ENCODE measurements around the gene OLFM2.

Gene OLFM2

GRCh38 chr19:9891609-9892373 is 44.5 kb downstream of the OLFM2 start:
- H3K4me3 ChIP-seq (replicated peaks; ENCODE audit: low read depth, low read length), result no peak overlapping the region
- DNase-seq (ENCODE audit: low read depth), result no peak
- TF ChIP-seq CTCF (IDR thresholded peaks at IDR 0.05; ENCODE audit: low read length, missing control alignments), result no peak

- H3K4me3 ChIP-seq (replicated peaks; ENCODE audit: low read depth, low read length), result no peak overlapping the region
- peak; percentile 53 for DNase-seq (ENCODE audit: low read depth)
- peak; percentile 58 for TF ChIP-seq CTCF (IDR thresholded peaks at IDR 0.05; ENCODE audit: low read length, missing control alignments)
Observed at GRCh38 chr19:9885077-9885552, 51.2 kb downstream of the OLFM2 start.

GRCh38 chr19:9883764-9884163 is 52.6 kb downstream of the OLFM2 start:
- TF ChIP-seq CTCF (IDR thresholded peaks at IDR 0.05; ENCODE audit: low read length, missing control alignments), result no peak
- no peak overlapping the region for H3K4me3 ChIP-seq (replicated peaks; ENCODE audit: low read depth, low read length)
- DNase-seq (ENCODE audit: low read depth), result no peak

GRCh38 chr19:9883231-9883758 is 53.0 kb downstream of the OLFM2 start:
- no peak for DNase-seq (ENCODE audit: low read depth)
- H3K4me3 ChIP-seq (replicated peaks; ENCODE audit: low read depth, low read length), result no peak overlapping the region
- no peak for TF ChIP-seq CTCF (IDR thresholded peaks at IDR 0.05; ENCODE audit: low read length, missing control alignments)

GRCh38 chr19:9881720-9882119 is 54.6 kb downstream of the OLFM2 start:
- H3K4me3 ChIP-seq (replicated peaks; ENCODE audit: low read depth, low read length), result no peak overlapping the region
- no peak for DNase-seq (ENCODE audit: low read depth)
- no peak for TF ChIP-seq CTCF (IDR thresholded peaks at IDR 0.05; ENCODE audit: low read length, missing control alignments)

GRCh38 chr19:9878511-9879196 is 57.7 kb downstream of the OLFM2 start:
- no peak for TF ChIP-seq CTCF (IDR thresholded peaks at IDR 0.05; ENCODE audit: low read length, missing control alignments)
- DNase-seq (ENCODE audit: low read depth), result peak; percentile 44
- H3K4me3 ChIP-seq (replicated peaks; ENCODE audit: low read depth, low read length), result no peak overlapping the region

Data from fibroblast of pulmonary artery (primary cell).